Activated CD4-positive, alpha-beta T cell treated with anti-CD3 and anti-CD28 coated beads for 1 hour (primary cell): ENCODE data around the gene KIF1A.

Source experiments
- DNase-seq: peaks from one replicate; pipeline ENCODE4 v3.0.0-alpha.2; 2020

The KIF1A gene

GRCh38 chr2:240819858-240820606, at the start of gene KIF1A:
Gene KIF1A (minus strand): TSS chr2:240820219. CDS start chr2:240797752, 22,467 bp downstream.
- DNase-seq, result no peak

GRCh38 chr2:240869109-240869955, 49.3 kb upstream of the KIF1A start:
- no peak for DNase-seq

GRCh38 chr2:240868286-240869108, 48.5 kb upstream of the KIF1A start, which contains the start of gene AGXT:
Gene AGXT (plus strand): TSS chr2:240868824. CDS start chr2:240868866, 42 bp downstream.
- no peak for DNase-seq

GRCh38 chr2:240865391-240865790, 45.4 kb upstream of the KIF1A start:
- no peak for DNase-seq

- no peak for DNase-seq
These were observed 44.5 kb upstream of the KIF1A start for GRCh38 chr2:240864475-240864874.

- DNase-seq, result no peak
These were observed 41.5 kb upstream of the KIF1A start for GRCh38 chr2:240861547-240861946.

GRCh38 chr2:240858871-240859270, 38.9 kb upstream of the KIF1A start:
- no peak for DNase-seq

GRCh38 chr2:240858321-240858720, 38.3 kb upstream of the KIF1A start:
- no peak for DNase-seq

- no peak for DNase-seq
These were observed 37.3 kb upstream of the KIF1A start for GRCh38 chr2:240857039-240858008.

GRCh38 chr2:240856151-240856980, 36.3 kb upstream of the KIF1A start:
- no peak for DNase-seq

GRCh38 chr2:240855670-240856069, 35.7 kb upstream of the KIF1A start:
- DNase-seq, result no peak

GRCh38 chr2:240852671-240853314, 32.8 kb upstream of the KIF1A start:
- no peak for DNase-seq

- DNase-seq, result peak; percentile 74
These were observed 31.3 kb upstream of the KIF1A start for GRCh38 chr2:240851078-240851991.

- no peak for DNase-seq
These were observed 30.7 kb upstream of the KIF1A start for GRCh38 chr2:240850756-240851077.

GRCh38 chr2:240850026-240850425, 30.0 kb upstream of the KIF1A start:
- DNase-seq, result no peak

GRCh38 chr2:240848900-240849680, 29.1 kb upstream of the KIF1A start:
- DNase-seq, result no peak

- DNase-seq, result no peak
These were observed 27.8 kb upstream of the KIF1A start for GRCh38 chr2:240847817-240848216.

GRCh38 chr2:240846873-240847595, 27.0 kb upstream of the KIF1A start:
- DNase-seq, result no peak
